ENCODE measurements around the gene CDC42EP1. TPM values are rescaled to one million over a fixed set of nuclear protein-coding genes. Genes with fewer than 3 reads are reported as not detected.

CDC42EP1 gene
- total RNA-seq, 4 donors from 2014 or later: 22.3 to 41.0 (median 34.7) TPM

DNA sequence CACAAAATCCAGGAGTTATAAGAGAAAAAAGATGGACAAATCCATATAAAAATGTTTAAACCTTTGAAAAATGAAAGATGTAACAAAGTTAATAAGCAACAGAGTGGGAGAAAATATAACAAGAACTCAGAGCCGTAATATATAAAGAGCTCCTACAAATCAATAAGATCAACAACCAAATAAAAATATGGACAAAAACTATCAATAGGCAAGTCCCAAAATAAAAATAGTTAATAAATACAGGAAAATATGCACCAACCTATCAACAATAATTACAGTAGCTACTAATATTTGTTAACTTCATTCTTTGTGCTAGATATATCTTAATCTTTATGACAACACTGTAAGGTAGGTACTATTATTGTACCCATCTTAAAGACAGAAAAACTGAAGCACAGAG lies 43.8 kb upstream of the CDC42EP1 start:
- peaks cover 0 to 5% (median 0%) of the 10 kb centered on the region in 3 donors for H3K36me3 ChIP-seq
- H3K4me1 ChIP-seq: peaks cover 0 to 38% (median 10%) of the 10 kb centered on the region in 4 donors
- H3K9me3 ChIP-seq: no peaks in the 10 kb centered on the region
- H3K27ac ChIP-seq: no peak overlapping the region
- no peaks in the 10 kb centered on the region for H3K27me3 ChIP-seq
- H3K4me3 ChIP-seq: no peak overlapping the region
- no peak for DNase-seq
- no peak for TF ChIP-seq CTCF (IDR thresholded peaks at IDR 0.05)
- no peak for TF ChIP-seq POLR2A (IDR thresholded peaks at IDR 0.05)

- peak in 1 of 3 donors; percentile 48 for DNase-seq
- Histone ChIP-seq H3K36me3 (peaks cover 0 to 5% (median 0%) of the 10 kb centered on the region in 3 donors), H3K4me1 (peaks cover 0 to 39% (median 10%) of the 10 kb centered on the region in 4 donors), H3K27me3 (no peaks in the 10 kb centered on the region), H3K27ac (peak overlapping the region in 3 of 4 donors; percentile 86 to 97 (median 88)), H3K9me3 (no peaks in the 10 kb centered on the region), H3K4me3 (peak overlapping the region in 3 of 4 donors; percentile 56 to 92 (median 63))
- TF ChIP-seq CTCF (IDR thresholded peaks at IDR 0.05) (no peak), POLR2A (IDR thresholded peaks at IDR 0.05) (no peak)
Measured at GRCh38 chr22:37517826-37518450, 42.3 kb upstream of the CDC42EP1 start.

- Histone ChIP-seq H3K9me3 (no peaks in the 10 kb centered on the region), H3K27ac (peak overlapping the region; percentile 38 to 97 (median 87))
Measured at GRCh38 chr22:37518509-37519267, 41.6 kb upstream of the CDC42EP1 start.

GRCh38 chr22:37519268-37520195 lies 40.7 kb upstream of the CDC42EP1 start, which contains the start of gene CARD10:
CARD10 (minus strand) TSS chr22:37519415; CDS start chr22:37519200, 215 bp downstream.
- TF ChIP-seq POLR2A (IDR thresholded peaks at IDR 0.05): peak; percentile 55 to 72
- no peak for TF ChIP-seq CTCF (IDR thresholded peaks at IDR 0.05)
- no peaks in the 10 kb centered on the region for H3K9me3 ChIP-seq
- DNase-seq: peak in 2 of 3 donors; percentile 62 to 85
- H3K27me3 ChIP-seq: no peaks in the 10 kb centered on the region
- peak within 1 kb of the TSS; percentile 56 to 92 (median 63) for H3K4me3 ChIP-seq
- H3K27ac ChIP-seq: peak within 1 kb of the TSS; percentile 38 to 97 (median 87)
- H3K36me3 ChIP-seq: peaks cover 0 to 5% (median 0%) of the 10 kb centered on the region in 3 donors
- H3K4me1 ChIP-seq: peaks cover 0 to 34% (median 10%) of the 10 kb centered on the region in 4 donors

More at GRCh38 chr22:37518509-37519267, 41.6 kb upstream of the CDC42EP1 start:
- peak in 2 of 3 donors; percentile 65 to 79 for DNase-seq
- Histone ChIP-seq H3K27me3 (no peaks in the 10 kb centered on the region), H3K36me3 (peaks cover 0 to 5% (median 0%) of the 10 kb centered on the region in 3 donors), H3K4me1 (peaks cover 0 to 35% (median 10%) of the 10 kb centered on the region in 4 donors), H3K4me3 (peak overlapping the region; percentile 56 to 92 (median 63))
- TF ChIP-seq POLR2A (IDR thresholded peaks at IDR 0.05): peak; percentile 40 to 60
- no peak for TF ChIP-seq CTCF (IDR thresholded peaks at IDR 0.05)

GRCh38 chr22:37520776-37521191 lies 39.5 kb upstream of the CDC42EP1 start:
- DNase-seq: peak in 1 of 3 donors; percentile 49
- peaks cover 0 to 5% (median 0%) of the 10 kb centered on the region in 3 donors for H3K36me3 ChIP-seq
- TF ChIP-seq POLR2A (IDR thresholded peaks at IDR 0.05) (no peak), CTCF (IDR thresholded peaks at IDR 0.05) (no peak)
- H3K4me1 ChIP-seq: peaks cover 0 to 34% (median 10%) of the 10 kb centered on the region in 4 donors
- peak overlapping the region in 3 of 4 donors; percentile 12 to 85 (median 65) for H3K27ac ChIP-seq
- H3K4me3 ChIP-seq: no peak overlapping the region
- no peaks in the 10 kb centered on the region for H3K9me3 ChIP-seq
- H3K27me3 ChIP-seq: no peaks in the 10 kb centered on the region

Data from Peyer's patch (tissue), 4 donors.